ENCODE measurements around the gene C21orf58.

GRCh38 chr21:46254208-46254975 is 69.3 kb downstream of the C21orf58 start:
- TF ChIP-seq CTCF (IDR thresholded peaks at IDR 0.05) (no peak), POLR2AphosphoS5 (IDR thresholded peaks at IDR 0.05; ENCODE audit: low read depth, low read length) (no peak), SIN3A (IDR thresholded peaks at IDR 0.05; ENCODE audit: borderline replicate concordance, insufficient read depth, low read depth, low read length) (no peak), TCF7L2 (IDR thresholded peaks at IDR 0.05; ENCODE audit: low read depth, low read length) (no peak), REST (IDR thresholded peaks at IDR 0.05; ENCODE audit: insufficient read depth in 1 of 2, low read depth in 2 of 2, low read length in 1 of 2) (no peak)

All from Panc1 (cell line).